ENCODE measurements around the gene EEF1AKMT4. TPM values are rescaled to one million over a fixed set of nuclear protein-coding genes. Genes with fewer than 3 reads are reported as not detected.
A peak's percentile ranks its signal among the peaks of the same experiment; 100 is the strongest.

The EEF1AKMT4 gene
- total RNA-seq, 1 donor from 2014 or later = 2.6 TPM

- intact Hi-C loops (cut with DNase I) = no loop called here
- DNase-seq = no peak
- Histone ChIP-seq H3K4me3 (no peak overlapping the region), H3K9me3 (no peaks in the 10 kb centered on the region), H3K4me1 (no peaks in the 10 kb centered on the region), H3K36me3 (no peaks in the 10 kb centered on the region), H3K27ac (no peak overlapping the region), H3K27me3 (ENCODE audit: low read depth) (peaks cover 9% of the 10 kb centered on the region)
- no peak for ATAC-seq
- TF ChIP-seq CTCF (IDR thresholded peaks at IDR 0.05) = no peak
Measured at GRCh38 chr3:184211718-184212117, 37.8 kb upstream of the EEF1AKMT4 start.

DNA sequence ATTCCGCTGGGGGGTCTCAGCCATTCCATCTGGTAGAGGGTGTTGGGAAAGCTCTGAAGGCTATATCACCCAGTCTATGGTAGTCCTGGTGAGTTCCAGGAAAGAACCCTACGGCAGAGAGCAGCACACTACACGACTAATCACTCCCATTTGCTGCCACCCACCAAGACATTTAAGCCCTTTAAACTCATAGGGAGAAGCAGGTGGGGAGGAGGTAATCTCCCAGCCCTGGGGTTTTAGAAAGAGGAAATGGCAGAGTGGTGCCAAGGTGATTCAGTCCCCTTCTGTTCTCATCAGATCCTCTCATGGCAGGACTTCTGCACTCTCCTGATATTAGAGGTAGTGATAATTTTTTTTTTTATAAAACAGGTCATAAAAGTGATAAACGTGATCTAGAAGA lies 30.7 kb upstream of the EEF1AKMT4 start:
- H3K9me3 ChIP-seq = no peaks in the 10 kb centered on the region
- no peak for ATAC-seq
- no peak overlapping the region for H3K4me3 ChIP-seq
- no peak for DNase-seq
- no peak overlapping the region for H3K27ac ChIP-seq
- no peaks in the 10 kb centered on the region for H3K36me3 ChIP-seq
- no peak for TF ChIP-seq CTCF (IDR thresholded peaks at IDR 0.05)
- intact Hi-C loops (cut with DNase I) = no loop called here
- no peaks in the 10 kb centered on the region for H3K4me1 ChIP-seq
- H3K27me3 ChIP-seq (ENCODE audit: low read depth) = no peaks in the 10 kb centered on the region

- Histone ChIP-seq H3K36me3 (no peaks in the 10 kb centered on the region), H3K4me3 (no peak overlapping the region), H3K4me1 (no peaks in the 10 kb centered on the region), H3K9me3 (no peaks in the 10 kb centered on the region), H3K27ac (no peak overlapping the region), H3K27me3 (ENCODE audit: low read depth) (peaks cover 5% of the 10 kb centered on the region)
- DNase-seq (no peak), ATAC-seq (no peak)
- TF ChIP-seq CTCF (IDR thresholded peaks at IDR 0.05) = no peak
- intact Hi-C loops (cut with DNase I) = no loop called here
Measured at GRCh38 chr3:184222521-184222920, 27.0 kb upstream of the EEF1AKMT4 start.

GRCh38 chr3:184223946-184224345 lies 25.5 kb upstream of the EEF1AKMT4 start:
- no peak for TF ChIP-seq CTCF (IDR thresholded peaks at IDR 0.05)
- no peaks in the 10 kb centered on the region for H3K36me3 ChIP-seq
- H3K4me1 ChIP-seq = peaks cover 4% of the 10 kb centered on the region
- intact Hi-C loops (cut with DNase I) = no loop called here
- H3K27ac ChIP-seq = no peak overlapping the region
- no peaks in the 10 kb centered on the region for H3K9me3 ChIP-seq
- ATAC-seq = no peak
- DNase-seq = no peak
- no peak overlapping the region for H3K4me3 ChIP-seq
- peaks cover 18% of the 10 kb centered on the region for H3K27me3 ChIP-seq (ENCODE audit: low read depth)

GRCh38 chr3:184227481-184227935 lies 22.0 kb upstream of the EEF1AKMT4 start:
- no peaks in the 10 kb centered on the region for H3K36me3 ChIP-seq
- DNase-seq (no peak), ATAC-seq (peak; percentile 34 to 56)
- peaks cover 50% of the 10 kb centered on the region for H3K27me3 ChIP-seq (ENCODE audit: low read depth)
- no peak overlapping the region for H3K4me3 ChIP-seq
- no peaks in the 10 kb centered on the region for H3K9me3 ChIP-seq
- H3K4me1 ChIP-seq = peaks cover 18% of the 10 kb centered on the region
- intact Hi-C loops (cut with DNase I) = no loop called here
- no peak overlapping the region for H3K27ac ChIP-seq
- TF ChIP-seq CTCF (IDR thresholded peaks at IDR 0.05) = peak; percentile 81
